SU-DHL-6 (cell line): ENCODE measurements around the gene NFRKB.

Experiments
- H2AFZ ChIP-seq: fragments of 200-600 bp; sonication (generic); 2 replicates; pipeline ENCODE4 v1.6.1; 2014; ENCODE audit warnings: low read depth, mild to moderate bottlenecking, moderate library complexity, mixed read lengths, antibody characterized with exemption, low read length; ENCODE audit not compliant: severe bottlenecking
- H3F3A ChIP-seq: fragments of 200-600 bp; shearing (Covaris generic); 2 replicates; pipeline ENCODE4 v1.6.0; 2016; ENCODE audit warnings: antibody characterized with exemption, mild to moderate bottlenecking; ENCODE audit not compliant: insufficient read depth
- H3K27ac ChIP-seq: fragments of 200-600 bp; sonication (generic); 2 replicates; pipeline ENCODE4 v1.5.1; 2016; ENCODE audit warnings: low read depth, mild to moderate bottlenecking, low read length, moderate library complexity, mixed read lengths
- H3K27me3 ChIP-seq: fragments of 200-600 bp; sonication (generic), shearing (Covaris generic); 2 replicates; pipeline ENCODE4 v1.6.0; 2014; ENCODE audit warnings: mild to moderate bottlenecking, low read length
- H3K36me3 ChIP-seq: fragments of 200-600 bp; sonication (generic); 2 replicates; pipeline ENCODE4 v1.6.1; 2014; ENCODE audit warnings: mild to moderate bottlenecking, low read length, mixed read lengths
- H3K4me2 ChIP-seq: fragments of 300-600, 200-600 bp; shearing (Covaris generic), sonication (generic); 2 replicates; pipeline ENCODE4 v1.6.0; 2014; ENCODE audit warnings: low read length, low read depth, mild to moderate bottlenecking; ENCODE audit not compliant: poor library complexity, severe bottlenecking
- H3K4me3 ChIP-seq: fragments of 200-600 bp; sonication (generic); 2 replicates; pipeline ENCODE4 v1.5.1; 2014; ENCODE audit warnings: antibody characterized with exemption, low read length, mild to moderate bottlenecking, mixed read lengths; ENCODE audit not compliant: insufficient read depth, poor library complexity, severe bottlenecking
- H3K79me2 ChIP-seq: fragments of 200-600 bp; sonication (generic); 2 replicates; pipeline ENCODE4 v1.6.1; 2014; ENCODE audit warnings: mild to moderate bottlenecking, low read length, moderate library complexity; ENCODE audit not compliant: insufficient read depth
- H3K9ac ChIP-seq: fragments of 200-600 bp; sonication (generic); 2 replicates; pipeline ENCODE4 v1.7.0; 2014; ENCODE audit warnings: mild to moderate bottlenecking, low read length
- H3K9me2 ChIP-seq: fragments of 200-600 bp; sonication (generic); replicated peaks from 2 replicates; pipeline ENCODE4 v1.6.1; 2014; ENCODE audit warnings: low read length; ENCODE audit not compliant: insufficient read depth
- H3K9me3 ChIP-seq: fragments of 200-600 bp; sonication (generic); 2 replicates; pipeline ENCODE4 v1.6.1; 2014; ENCODE audit warnings: low read length, mixed read lengths; ENCODE audit not compliant: insufficient read depth
- H4K20me1 ChIP-seq: fragments of 200-600 bp; sonication (generic); 2 replicates; pipeline ENCODE4 v1.6.1; 2014; ENCODE audit warnings: low read depth, mild to moderate bottlenecking, antibody characterized with exemption, low read length, moderate library complexity, mixed read lengths
- CTCF ChIP-seq: fragments of 200-600 bp; sonication (generic); IDR thresholded peaks from one replicate; pipeline ENCODE4 v1.5.1; 2017; ENCODE audit warnings: antibody characterized with exemption, mild to moderate bottlenecking, low read length, moderate library complexity; ENCODE audit not compliant: insufficient read depth, poor library complexity, severe bottlenecking
- EZH2phosphoT487 ChIP-seq: fragments of 200-600 bp; sonication (generic), shearing (Covaris generic); conservative IDR thresholded peaks from 2 replicates; pipeline ENCODE4 v1.6.1; 2018; ENCODE audit warnings: mild to moderate bottlenecking, antibody characterized with exemption, low read length, moderate library complexity, mixed read lengths

Gene NFRKB

GRCh38 chr11:129930743-129931142 lies 35.4 kb upstream of the NFRKB start:
- Histone ChIP-seq H2AFZ (no peak overlapping the region), H3K4me3 (no peak overlapping the region), H3K9me2 (no peaks in the 10 kb centered on the region), H3F3A (peaks cover 7% of the 10 kb centered on the region; the same call in 1 of the 2 replicates), H3K27ac (no peak overlapping the region), H3K9ac (no peak overlapping the region), H3K36me3 (peaks cover 6% of the 10 kb centered on the region), H3K4me2 (no peak overlapping the region), H4K20me1 (no peaks in the 10 kb centered on the region), H3K79me2 (no peaks in the 10 kb centered on the region), H3K9me3 (no peaks in the 10 kb centered on the region), H3K27me3 (no peaks in the 10 kb centered on the region)
- TF ChIP-seq EZH2phosphoT487: no peak
- no peak for TF ChIP-seq CTCF

GRCh38 chr11:129930296-129930695 lies 34.9 kb upstream of the NFRKB start:
- H4K20me1 ChIP-seq: no peaks in the 10 kb centered on the region
- H3K4me3 ChIP-seq: no peak overlapping the region
- H3K9ac ChIP-seq: no peak overlapping the region
- no peaks in the 10 kb centered on the region for H3K9me2 ChIP-seq
- no peak overlapping the region for H3K4me2 ChIP-seq
- H3K36me3 ChIP-seq: peaks cover 6% of the 10 kb centered on the region
- no peak for TF ChIP-seq EZH2phosphoT487
- no peak for TF ChIP-seq CTCF
- no peak overlapping the region for H2AFZ ChIP-seq
- H3F3A ChIP-seq: peaks cover 7% of the 10 kb centered on the region; the same call in 1 of the 2 replicates
- no peaks in the 10 kb centered on the region for H3K79me2 ChIP-seq
- H3K9me3 ChIP-seq: no peaks in the 10 kb centered on the region
- no peak overlapping the region for H3K27ac ChIP-seq
- no peaks in the 10 kb centered on the region for H3K27me3 ChIP-seq

- no peaks in the 10 kb centered on the region for H4K20me1 ChIP-seq
- no peak overlapping the region for H2AFZ ChIP-seq
- no peaks in the 10 kb centered on the region for H3K79me2 ChIP-seq
- H3K9me3 ChIP-seq: no peaks in the 10 kb centered on the region
- TF ChIP-seq CTCF (no peak), EZH2phosphoT487 (no peak)
- no peak overlapping the region for H3K9ac ChIP-seq
- H3K9me2 ChIP-seq: no peaks in the 10 kb centered on the region
- H3K4me3 ChIP-seq: no peak overlapping the region
- H3K4me2 ChIP-seq: no peak overlapping the region
- peaks cover 6% of the 10 kb centered on the region for H3K36me3 ChIP-seq
- H3K27ac ChIP-seq: no peak overlapping the region
- H3F3A ChIP-seq: peaks cover 7% of the 10 kb centered on the region; the same call in 1 of the 2 replicates
- no peaks in the 10 kb centered on the region for H3K27me3 ChIP-seq
Measured at GRCh38 chr11:129929721-129930120, 34.3 kb upstream of the NFRKB start.
